ENCODE measurements around the gene ELFN1.

DNA sequence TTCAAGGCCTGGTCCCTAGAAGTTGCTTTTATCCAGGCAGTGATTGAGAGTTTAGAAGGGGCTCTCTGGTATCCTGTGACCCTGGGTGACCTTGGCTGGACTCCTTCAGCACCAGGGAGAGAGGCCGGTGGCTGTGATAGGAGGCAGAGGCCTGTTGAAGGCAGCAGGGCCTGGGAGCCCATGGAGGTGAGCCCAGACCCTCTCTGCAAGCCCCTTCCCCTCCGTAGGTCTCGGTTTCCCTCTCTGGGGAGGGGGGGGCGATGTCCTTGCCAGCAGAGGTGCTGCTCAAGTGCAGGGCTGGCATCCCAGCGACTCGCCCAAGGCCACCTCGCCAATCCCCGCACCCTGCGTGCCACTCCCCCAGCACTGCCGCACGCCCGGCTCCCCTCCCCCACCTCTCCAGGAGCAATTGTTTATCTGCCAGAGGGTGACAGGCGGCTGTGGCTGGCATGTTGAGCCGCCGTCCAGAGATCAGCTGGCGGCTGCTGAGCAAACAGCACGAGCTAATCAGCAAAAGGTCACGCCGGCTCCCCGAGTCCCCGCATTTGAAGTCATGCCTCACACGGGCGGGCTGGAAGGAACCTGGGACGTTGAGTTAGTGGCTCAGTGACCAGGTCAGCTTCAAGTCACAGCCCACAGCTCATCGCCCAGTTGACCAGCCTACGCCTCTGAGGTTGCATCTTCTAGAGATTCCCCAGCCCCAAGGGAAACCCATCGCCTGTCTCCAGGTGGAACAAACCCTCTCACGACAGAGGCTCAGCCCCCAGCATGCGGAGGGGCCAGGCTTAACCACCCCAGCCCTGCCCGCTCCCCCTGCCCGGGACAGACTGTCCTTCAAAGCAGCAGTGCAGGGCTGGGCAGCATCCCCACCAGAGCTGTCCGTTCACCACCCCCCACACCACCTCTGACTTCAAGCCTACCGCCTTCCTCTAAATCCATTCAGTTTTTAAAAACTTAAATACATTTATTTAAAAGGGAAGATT is 43.7 kb downstream of the ELFN1 start:
- TF ChIP-seq CTCF (conservative IDR thresholded peaks at IDR 0.05; ENCODE audit: low read depth, low read length) (no peak), EZH2phosphoT487 (IDR thresholded peaks at IDR 0.05; ENCODE audit: borderline replicate concordance, low read length) (no peak), EZH2 (IDR thresholded peaks at IDR 0.05; ENCODE audit: low read length, unreplicated experiment) (no peak)
